ENCODE results near the gene ARHGEF38.

ARHGEF38 gene

DNA sequence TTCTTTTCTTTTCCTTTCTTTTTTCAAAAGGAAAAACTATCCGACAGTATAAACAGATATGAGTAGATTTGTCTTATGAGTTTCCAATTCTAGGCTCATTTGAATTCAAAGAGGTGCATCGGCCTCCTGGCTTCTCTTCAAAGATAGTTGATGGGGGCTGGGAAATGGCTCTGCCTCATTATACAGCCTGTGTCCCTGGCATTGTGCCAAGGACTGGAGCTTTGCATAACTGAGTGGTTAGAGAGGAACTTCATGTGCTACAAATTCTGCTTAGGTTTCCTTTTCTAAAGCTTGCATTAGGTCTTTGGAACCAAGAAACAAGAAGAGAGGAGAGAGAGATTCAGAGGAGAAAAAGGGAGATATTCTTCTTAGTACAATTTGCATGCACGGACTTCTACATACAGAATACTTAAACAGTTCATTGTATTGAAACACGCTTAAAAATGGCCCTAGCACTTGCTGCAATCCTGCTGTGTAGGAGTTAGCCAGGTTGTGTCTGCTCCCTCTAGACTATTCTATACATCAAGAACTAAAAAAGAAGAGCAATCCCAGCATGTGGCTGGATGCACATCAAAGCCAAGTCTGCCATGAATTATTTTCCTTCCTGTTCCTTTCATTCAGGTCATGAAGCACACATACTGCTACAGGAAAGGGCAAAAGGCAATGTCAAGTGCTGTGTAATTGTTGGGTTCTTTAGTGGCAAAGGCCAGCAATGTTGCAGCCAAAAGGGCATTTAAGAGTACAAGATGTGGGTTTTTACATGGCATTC is 85.2 kb downstream of the ARHGEF38 start (continued):
- TF ChIP-seq ZNF677 (tag by site-specific recombination; IDR thresholded peaks at IDR 0.05) (no peak), ZNF133 (tag by site-specific recombination; IDR thresholded peaks at IDR 0.05) (no peak), ZBTB7A (tag by site-specific recombination; IDR thresholded peaks at IDR 0.05; ENCODE audit: low read depth) (no peak), ZNF558 (tag by site-specific recombination; IDR thresholded peaks at IDR 0.05) (no peak), ZNF184 (tag by site-specific recombination; IDR thresholded peaks at IDR 0.05) (0 out of 2 replicates have a peak, but pooled peaks have one; percentile 48), ZNF777 (tag by site-specific recombination; IDR thresholded peaks at IDR 0.05; ENCODE audit: borderline replicate concordance) (no peak), ZFP3 (tag by site-specific recombination; IDR thresholded peaks at IDR 0.05; ENCODE audit: low read depth) (no peak), KLF9 (tag by site-specific recombination; IDR thresholded peaks at IDR 0.05; ENCODE audit: low read depth) (no peak), BCL11A (tag by site-specific recombination; IDR thresholded peaks at IDR 0.05; ENCODE audit: low read depth) (no peak), ZNF23 (tag by site-specific recombination; IDR thresholded peaks at IDR 0.05; ENCODE audit: borderline replicate concordance) (no peak), MZF1 (tag by site-specific recombination; IDR thresholded peaks at IDR 0.05; ENCODE audit: borderline replicate concordance) (no peak), ZNF132 (tag by site-specific recombination; IDR thresholded peaks at IDR 0.05; ENCODE audit: borderline replicate concordance) (no peak), ZBTB1 (tag by site-specific recombination; IDR thresholded peaks at IDR 0.05) (no peak), IKZF3 (tag by site-specific recombination; IDR thresholded peaks at IDR 0.05) (no peak), ZNF223 (tag by site-specific recombination; IDR thresholded peaks at IDR 0.05) (no peak), ZNF292 (tag by site-specific recombination; IDR thresholded peaks at IDR 0.05; ENCODE audit: borderline replicate concordance, low read depth) (no peak), ZNF626 (tag by site-specific recombination; IDR thresholded peaks at IDR 0.05) (0 out of 2 replicates have a peak, but pooled peaks have one; percentile 62), ZNF423 (tag by site-specific recombination; IDR thresholded peaks at IDR 0.05) (no peak), FEZF1 (tag by site-specific recombination; IDR thresholded peaks at IDR 0.05) (peak; percentile 43; the same call in 1 of the 2 replicates), ZNF211 (tag by site-specific recombination; IDR thresholded peaks at IDR 0.05; ENCODE audit: low read depth) (no peak), ZXDB (tag by site-specific recombination; IDR thresholded peaks at IDR 0.05) (no peak), ZNF501 (tag by site-specific recombination; IDR thresholded peaks at IDR 0.05) (no peak), ZSCAN30 (tag by site-specific recombination; IDR thresholded peaks at IDR 0.05) (0 out of 2 replicates have a peak, but pooled peaks have one; percentile 7), ZNF239 (tag by site-specific recombination; IDR thresholded peaks at IDR 0.05) (no peak), SP2 (tag by site-specific recombination; IDR thresholded peaks at IDR 0.05) (no peak), SCRT1 (tag by site-specific recombination; IDR thresholded peaks at IDR 0.05; ENCODE audit: borderline replicate concordance) (no peak)
- TF ChIP-seq, protein P1, sequence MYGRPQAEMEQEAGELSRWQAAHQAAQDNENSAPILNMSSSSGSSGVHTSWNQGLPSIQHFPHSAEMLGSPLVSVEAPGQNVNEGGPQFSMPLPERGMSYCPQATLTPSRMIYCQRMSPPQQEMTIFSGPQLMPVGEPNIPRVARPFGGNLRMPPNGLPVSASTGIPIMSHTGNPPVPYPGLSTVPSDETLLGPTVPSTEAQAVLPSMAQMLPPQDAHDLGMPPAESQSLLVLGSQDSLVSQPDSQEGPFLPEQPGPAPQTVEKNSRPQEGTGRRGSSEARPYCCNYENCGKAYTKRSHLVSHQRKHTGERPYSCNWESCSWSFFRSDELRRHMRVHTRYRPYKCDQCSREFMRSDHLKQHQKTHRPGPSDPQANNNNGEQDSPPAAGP (tag by site-specific recombination; IDR thresholded peaks at IDR 0.05) = no peak
- TF ChIP-seq, protein P2, sequence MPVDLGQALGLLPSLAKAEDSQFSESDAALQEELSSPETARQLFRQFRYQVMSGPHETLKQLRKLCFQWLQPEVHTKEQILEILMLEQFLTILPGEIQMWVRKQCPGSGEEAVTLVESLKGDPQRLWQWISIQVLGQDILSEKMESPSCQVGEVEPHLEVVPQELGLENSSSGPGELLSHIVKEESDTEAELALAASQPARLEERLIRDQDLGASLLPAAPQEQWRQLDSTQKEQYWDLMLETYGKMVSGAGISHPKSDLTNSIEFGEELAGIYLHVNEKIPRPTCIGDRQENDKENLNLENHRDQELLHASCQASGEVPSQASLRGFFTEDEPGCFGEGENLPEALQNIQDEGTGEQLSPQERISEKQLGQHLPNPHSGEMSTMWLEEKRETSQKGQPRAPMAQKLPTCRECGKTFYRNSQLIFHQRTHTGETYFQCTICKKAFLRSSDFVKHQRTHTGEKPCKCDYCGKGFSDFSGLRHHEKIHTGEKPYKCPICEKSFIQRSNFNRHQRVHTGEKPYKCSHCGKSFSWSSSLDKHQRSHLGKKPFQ (tag by site-specific recombination; IDR thresholded peaks at IDR 0.05) = no peak
- TF ChIP-seq, protein P3, sequence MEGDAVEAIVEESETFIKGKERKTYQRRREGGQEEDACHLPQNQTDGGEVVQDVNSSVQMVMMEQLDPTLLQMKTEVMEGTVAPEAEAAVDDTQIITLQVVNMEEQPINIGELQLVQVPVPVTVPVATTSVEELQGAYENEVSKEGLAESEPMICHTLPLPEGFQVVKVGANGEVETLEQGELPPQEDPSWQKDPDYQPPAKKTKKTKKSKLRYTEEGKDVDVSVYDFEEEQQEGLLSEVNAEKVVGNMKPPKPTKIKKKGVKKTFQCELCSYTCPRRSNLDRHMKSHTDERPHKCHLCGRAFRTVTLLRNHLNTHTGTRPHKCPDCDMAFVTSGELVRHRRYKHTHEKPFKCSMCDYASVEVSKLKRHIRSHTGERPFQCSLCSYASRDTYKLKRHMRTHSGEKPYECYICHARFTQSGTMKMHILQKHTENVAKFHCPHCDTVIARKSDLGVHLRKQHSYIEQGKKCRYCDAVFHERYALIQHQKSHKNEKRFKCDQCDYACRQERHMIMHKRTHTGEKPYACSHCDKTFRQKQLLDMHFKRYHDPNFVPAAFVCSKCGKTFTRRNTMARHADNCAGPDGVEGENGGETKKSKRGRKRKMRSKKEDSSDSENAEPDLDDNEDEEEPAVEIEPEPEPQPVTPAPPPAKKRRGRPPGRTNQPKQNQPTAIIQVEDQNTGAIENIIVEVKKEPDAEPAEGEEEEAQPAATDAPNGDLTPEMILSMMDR (tag by site-specific recombination; IDR thresholded peaks at IDR 0.05) = no peak
- TF ChIP-seq, protein P4, sequence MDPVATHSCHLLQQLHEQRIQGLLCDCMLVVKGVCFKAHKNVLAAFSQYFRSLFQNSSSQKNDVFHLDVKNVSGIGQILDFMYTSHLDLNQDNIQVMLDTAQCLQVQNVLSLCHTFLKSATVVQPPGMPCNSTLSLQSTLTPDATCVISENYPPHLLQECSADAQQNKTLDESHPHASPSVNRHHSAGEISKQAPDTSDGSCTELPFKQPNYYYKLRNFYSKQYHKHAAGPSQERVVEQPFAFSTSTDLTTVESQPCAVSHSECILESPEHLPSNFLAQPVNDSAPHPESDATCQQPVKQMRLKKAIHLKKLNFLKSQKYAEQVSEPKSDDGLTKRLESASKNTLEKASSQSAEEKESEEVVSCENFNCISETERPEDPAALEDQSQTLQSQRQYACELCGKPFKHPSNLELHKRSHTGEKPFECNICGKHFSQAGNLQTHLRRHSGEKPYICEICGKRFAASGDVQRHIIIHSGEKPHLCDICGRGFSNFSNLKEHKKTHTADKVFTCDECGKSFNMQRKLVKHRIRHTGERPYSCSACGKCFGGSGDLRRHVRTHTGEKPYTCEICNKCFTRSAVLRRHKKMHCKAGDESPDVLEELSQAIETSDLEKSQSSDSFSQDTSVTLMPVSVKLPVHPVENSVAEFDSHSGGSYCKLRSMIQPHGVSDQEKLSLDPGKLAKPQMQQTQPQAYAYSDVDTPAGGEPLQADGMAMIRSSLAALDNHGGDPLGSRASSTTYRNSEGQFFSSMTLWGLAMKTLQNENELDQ (tag by site-specific recombination; IDR thresholded peaks at IDR 0.05; ENCODE audit: low read depth) = no peak
- TF ChIP-seq, protein P5, sequence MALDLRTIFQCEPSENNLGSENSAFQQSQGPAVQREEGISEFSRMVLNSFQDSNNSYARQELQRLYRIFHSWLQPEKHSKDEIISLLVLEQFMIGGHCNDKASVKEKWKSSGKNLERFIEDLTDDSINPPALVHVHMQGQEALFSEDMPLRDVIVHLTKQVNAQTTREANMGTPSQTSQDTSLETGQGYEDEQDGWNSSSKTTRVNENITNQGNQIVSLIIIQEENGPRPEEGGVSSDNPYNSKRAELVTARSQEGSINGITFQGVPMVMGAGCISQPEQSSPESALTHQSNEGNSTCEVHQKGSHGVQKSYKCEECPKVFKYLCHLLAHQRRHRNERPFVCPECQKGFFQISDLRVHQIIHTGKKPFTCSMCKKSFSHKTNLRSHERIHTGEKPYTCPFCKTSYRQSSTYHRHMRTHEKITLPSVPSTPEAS (tag by site-specific recombination; IDR thresholded peaks at IDR 0.05) = no peak
- TF ChIP-seq, protein P6, sequence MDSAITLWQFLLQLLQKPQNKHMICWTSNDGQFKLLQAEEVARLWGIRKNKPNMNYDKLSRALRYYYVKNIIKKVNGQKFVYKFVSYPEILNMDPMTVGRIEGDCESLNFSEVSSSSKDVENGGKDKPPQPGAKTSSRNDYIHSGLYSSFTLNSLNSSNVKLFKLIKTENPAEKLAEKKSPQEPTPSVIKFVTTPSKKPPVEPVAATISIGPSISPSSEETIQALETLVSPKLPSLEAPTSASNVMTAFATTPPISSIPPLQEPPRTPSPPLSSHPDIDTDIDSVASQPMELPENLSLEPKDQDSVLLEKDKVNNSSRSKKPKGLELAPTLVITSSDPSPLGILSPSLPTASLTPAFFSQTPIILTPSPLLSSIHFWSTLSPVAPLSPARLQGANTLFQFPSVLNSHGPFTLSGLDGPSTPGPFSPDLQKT (IDR thresholded peaks at IDR 0.05; ENCODE audit: borderline replicate concordance, low read depth, low read length) = no peak

Measured in HEK293 (cell line).